IPS DF 4.7 (cell line): ENCODE measurements around the gene ELAVL4.

ENCODE experiments used
- DNase-seq: peaks from one replicate; pipeline ENCODE4 v3.0.0-alpha.2; 2013; ENCODE audit warnings: low spot score; ENCODE audit errors: extremely low read depth

ELAVL4 gene

GRCh38 chr1:50246869-50247268 lies 138.1 kb downstream of the ELAVL4 start:
- no peak for DNase-seq

GRCh38 chr1:50251702-50252101 lies 143.0 kb downstream of the ELAVL4 start:
- no peak for DNase-seq

- no peak for DNase-seq
Measured at GRCh38 chr1:50252196-50252595, 143.5 kb downstream of the ELAVL4 start.
